ENCODE results near the gene RGS9.
"Not testable (repeated sequence)": the region's sequence is repeated elsewhere in the genome, so short reads cannot be mapped to it uniquely, and the experiment has no call there.

RGS9 gene

DNA sequence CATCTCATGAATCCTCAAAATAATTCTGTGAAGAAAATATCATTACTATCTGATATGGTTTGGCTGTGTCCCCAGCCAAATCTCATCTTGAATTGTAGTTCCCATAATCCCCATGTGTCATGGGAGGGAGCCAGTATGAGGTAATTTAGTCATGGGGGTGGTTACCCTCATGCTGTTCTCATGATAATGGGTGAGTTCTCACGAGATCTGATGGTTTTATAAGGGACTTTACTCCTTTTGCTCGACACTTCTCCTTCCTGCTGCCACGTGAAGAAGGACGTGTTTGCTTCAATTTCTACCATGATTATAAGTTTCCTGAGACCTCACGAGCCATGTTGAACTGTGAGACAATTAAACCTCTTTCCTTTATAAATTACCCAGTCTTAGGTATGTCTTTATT lies 20.7 kb upstream of the RGS9 start:
- not testable (repeated sequence) for DNase-seq

DNA sequence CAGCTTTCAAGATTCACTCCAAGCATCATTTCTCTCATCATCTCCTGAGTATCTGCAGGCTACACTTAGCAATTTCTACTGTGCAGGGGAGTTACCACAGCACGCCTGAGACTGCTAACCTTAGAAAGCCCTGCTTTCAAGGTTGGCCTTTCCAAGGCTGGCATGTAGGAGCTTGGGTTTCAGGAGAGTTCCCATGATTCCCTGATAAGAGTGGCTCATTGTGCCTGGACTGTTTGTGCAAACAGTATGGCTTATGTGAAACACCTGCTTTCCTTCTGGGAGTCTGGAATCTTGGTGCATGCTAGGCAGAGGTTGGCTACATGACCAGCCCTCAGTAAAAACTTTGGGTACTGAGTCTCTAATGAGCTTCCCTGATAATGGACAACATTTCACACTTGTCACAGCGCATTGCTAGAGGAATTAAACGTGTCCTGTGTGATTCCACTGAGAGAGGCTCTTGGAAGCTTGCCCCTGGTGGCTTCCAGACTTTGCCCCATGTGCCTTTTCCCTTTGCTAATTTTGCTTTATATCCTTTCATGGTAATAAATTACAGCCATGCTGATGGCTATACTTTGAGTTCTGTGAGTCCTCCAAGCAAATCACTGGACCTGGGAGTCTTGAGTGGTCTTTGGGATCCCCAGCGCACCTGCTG lies 19.7 kb upstream of the RGS9 start:
- DNase-seq: no peak

DNA sequence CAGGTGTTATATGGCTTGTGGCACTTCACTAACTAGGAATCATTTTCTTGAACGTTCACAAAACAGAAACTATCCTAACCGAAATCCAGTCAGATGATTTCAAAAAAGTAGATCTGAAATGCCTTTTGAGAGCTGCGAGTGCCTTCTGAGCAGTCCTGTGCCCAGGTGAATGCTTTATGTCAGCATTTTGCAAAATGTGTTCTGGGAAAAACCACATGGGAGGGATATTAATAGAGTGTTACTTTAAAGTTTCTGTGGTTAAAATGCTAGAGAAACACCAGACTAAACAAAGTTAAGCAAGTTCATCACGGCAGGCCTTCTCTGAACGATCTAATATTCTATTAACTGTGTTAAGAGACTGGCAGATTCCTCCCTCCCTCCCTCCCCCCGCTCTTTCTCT lies 15.8 kb upstream of the RGS9 start:
- DNase-seq: no peak

DNA sequence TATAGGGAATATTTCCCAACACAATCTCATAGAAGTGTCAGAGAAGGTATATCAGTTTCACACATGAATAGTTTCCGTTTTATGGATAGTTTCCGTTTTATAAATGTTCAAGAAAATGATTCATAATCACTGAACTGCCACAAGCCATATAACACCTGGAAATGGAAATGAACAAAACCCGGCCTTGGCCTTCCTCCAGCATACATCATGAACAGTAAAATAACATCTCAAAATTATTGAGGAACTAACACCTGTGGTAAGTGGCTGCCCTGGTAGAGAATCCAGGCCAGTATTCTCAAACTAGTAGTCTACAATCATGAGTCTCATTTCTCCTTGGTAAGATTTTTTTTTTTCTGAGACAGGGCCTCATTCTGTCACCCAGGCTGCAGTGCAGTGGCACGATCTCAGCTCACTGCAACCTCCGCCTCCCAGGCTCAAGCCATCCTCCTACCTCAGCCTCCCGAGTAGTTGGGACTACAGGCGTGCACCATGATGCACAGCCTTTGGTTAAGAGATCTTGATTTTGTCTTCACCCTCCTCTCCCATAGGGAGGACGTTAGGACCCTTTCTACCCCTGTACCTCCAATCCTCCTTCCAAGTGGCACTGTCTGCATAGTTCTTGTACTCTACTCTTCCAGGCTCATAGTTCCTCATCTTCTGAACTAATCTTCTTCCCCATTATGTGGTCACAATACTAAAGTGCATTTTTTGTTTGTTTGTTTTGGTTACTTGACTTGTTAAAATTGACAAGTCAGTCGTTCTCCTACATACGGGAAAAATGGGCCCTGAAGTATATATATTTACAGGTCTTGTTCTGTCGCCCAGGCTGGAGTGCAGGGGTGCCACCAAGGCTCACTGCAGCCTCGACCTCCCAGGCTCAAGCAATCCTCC lies 15.0 kb upstream of the RGS9 start:
- no peak for DNase-seq

DNA sequence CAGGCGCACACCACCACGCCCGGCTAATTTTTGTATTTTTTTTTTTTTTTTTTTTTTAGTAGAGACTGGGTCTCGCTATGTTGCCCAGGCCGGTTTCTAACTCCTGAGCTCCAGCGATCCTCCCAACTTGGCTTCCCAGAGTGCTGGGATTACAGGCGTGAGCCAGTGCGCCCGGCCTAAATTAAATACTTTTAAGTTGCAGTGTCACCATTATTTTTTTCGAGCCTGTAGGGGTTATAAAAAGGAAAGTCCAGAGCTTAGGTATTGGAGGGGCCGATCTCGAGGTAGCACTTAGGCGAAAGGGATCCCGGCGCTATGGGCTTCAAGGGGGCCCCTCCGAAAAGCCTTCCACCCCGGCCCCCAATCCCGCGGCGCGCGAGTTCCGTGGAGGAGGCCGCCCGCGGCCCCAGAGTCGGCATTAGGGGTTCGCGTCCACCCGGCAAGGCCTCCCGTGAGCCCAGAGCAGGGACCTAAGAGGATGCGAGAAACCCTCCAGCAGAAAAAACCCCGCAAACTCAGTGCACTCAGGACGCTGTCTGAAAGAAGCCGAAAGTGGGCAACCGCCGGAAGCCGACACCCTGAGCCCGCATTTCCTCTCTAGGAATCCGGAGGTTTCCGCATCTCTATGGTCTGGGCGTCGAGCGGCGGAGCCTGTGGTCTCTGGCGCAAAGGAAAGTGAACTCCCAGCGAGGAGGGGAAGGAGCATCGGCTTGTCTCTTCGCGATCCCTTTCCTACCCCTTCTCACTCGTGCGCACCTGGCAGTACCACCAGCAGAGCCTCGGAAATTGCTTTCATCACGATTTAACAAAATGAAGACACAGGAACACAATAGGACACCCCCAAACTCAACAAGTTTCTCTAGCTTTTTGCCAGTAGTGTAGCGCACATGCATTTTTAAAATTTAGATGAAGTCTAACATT lies 14.1 kb upstream of the RGS9 start:
- DNase-seq: peak; percentile 74

DNA sequence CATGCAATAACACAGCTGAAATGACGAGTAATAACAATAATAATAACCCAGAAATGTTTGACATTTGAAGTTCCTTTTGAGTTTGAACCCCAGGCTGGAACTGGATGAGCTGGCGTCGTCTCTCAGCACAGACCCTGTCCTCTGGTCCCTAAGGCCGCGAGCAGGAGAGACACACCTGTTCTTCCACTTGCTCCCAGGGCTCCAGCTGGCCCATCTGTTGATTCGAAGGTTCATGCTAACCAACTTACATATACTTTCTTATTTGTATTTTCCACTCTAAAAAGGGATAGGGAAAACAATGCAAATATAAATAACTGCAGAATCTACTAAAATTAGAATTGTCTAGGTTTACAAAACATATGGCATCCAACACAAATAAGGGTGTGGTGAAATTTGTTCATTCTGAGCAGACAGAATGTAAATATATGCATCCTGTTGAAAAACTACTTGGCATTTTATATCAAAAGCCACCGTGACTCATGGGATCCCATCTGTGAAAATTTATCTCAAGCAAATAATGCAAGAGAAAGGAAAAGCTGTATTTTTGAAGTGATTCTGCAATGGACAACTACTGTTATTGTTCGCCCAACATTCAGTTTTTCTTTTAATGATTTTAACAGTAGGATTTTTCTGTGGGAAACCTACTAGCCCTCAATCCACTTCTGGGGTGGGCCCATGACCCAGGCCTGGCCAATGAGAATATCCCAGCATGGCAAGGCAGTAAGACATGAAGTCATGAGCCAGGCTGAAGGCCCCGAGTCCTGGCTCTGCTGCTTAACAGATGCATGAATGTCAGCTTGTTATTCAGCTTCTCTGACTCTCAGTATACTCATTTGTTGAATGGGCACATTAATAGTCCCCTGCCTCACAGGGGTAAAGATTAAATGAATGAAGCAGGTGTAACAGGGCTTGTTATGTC lies 13.2 kb upstream of the RGS9 start:
- DNase-seq: no peak

DNA sequence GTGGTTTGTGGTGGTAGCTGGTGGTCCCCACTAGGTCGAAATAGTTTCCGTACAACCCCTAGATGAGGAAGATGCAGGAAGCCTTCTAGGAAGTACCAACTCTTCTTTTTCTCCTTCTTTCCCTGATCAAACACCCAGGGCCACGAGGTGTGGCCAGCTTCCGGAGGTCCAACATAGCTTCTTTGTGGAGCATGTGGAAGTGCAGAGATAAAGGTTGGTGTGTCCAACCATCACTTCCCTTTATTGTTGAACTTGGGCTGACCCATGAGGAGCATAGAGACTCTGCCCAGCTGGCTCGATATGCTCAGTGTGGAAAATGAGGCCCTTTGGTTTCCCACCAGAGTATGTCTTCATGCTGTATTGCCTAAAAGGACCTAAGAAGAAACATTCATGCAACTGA lies 6.3 kb upstream of the RGS9 start:
- no peak for DNase-seq

DNA sequence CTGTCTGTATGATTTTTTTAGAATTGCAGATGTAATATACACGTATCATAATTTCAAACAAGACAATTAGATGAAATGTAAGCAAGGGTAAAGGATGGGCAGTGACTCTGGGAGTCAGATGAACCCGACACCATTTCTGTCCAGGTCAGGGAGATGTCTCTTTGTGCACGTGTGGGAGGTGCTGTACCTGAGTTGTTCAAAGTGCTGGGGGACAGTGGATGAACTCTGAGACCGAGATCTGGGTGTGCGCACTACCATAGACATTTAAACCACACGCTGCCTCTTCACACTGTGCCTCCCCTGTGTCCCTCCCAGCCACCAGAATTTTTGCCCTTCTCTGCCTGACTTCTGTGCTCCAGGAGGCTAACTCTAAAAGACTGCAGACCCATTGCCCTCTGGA lies 5.9 kb upstream of the RGS9 start:
- DNase-seq: no peak

DNA sequence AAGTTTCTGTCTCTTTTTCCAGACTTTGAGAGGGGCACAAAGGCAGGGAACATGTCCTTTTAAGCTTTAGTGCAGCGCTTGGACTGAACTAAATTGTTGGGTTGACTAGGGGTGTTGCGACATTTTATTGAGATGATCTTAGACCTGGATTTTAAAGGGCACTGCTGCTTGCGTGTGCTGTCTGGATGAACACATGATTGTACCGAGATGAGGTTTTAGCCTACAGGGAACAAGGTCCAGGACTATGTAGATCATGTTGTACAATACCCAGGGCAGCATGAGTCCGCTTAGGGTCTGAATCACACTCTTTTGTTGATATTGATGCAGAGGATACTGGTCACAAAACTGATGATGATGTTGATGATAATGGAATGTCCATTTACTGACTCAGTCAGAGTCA lies 5.2 kb upstream of the RGS9 start:
- no peak for DNase-seq

DNA sequence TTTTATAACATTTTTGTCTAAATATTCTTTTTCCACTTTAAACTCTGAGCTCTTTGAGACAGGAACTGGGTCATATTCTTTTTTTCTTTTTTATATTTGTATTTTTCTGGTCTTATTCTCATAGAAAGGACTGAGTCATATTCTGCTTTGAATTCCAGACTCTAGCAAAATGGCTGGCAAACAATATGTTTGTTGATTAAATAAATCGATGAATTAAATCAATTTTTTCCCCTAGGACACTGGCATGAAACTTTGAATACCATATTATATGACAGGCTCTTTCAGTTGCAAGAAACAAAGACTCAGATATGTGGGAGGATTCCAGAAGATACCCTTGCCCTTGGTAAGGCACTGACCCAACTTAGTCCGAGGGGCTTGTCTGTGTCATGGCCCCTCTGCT lies 3.1 kb upstream of the RGS9 start:
- no peak for DNase-seq

DNA sequence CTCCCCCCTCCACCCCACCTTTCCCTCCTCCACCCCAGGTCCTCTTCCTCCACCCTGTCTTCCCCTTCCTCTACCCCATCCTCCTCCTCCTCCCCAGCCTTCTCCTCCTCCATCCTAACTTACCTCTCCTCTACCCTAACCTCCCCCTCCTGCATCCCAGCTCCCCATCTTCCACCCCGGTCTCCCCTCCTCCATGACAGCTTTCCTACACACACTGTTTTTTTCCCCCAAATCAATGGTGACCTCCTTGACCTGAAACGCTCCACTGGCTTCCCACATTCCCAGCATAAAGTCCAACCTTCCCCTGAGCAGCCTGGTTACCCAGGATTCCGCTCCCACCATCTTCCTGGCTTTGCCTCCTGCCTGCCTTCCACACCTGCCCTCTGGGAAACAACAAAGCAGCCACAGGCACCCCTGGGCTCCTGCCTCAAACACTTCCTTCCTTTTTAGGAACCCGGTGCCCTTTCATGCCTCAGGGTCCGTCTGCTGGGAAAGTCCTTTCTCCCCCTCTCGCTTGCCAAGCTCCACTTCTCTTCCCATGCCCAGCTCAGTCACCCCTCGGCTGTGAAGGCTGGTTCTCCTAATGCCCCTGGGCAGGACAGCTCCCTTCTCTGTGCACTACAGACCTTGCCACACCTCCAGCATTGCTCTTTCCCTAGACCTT lies 2.1 kb downstream of the RGS9 start:
- no peak for DNase-seq

DNA sequence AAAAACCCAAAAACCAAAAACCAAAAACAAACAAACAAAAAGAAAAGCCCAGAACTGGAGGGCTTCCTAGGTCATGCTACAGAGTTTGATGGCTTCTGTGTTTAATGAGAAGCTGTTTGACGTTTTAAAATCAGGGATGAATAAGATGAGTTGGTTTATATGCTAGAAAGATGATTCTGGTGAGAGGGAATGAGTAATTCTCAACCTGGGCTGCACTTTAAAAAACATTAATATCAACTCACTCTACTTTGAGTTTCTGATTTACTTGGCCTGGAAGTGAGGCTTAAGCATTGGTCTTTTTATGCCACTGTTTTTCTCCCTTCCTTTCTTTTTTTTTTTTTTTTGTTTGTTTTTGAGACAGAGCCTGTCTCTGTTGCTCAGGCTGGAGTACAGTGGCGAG lies 5.1 kb downstream of the RGS9 start:
- DNase-seq: no peak

DNA sequence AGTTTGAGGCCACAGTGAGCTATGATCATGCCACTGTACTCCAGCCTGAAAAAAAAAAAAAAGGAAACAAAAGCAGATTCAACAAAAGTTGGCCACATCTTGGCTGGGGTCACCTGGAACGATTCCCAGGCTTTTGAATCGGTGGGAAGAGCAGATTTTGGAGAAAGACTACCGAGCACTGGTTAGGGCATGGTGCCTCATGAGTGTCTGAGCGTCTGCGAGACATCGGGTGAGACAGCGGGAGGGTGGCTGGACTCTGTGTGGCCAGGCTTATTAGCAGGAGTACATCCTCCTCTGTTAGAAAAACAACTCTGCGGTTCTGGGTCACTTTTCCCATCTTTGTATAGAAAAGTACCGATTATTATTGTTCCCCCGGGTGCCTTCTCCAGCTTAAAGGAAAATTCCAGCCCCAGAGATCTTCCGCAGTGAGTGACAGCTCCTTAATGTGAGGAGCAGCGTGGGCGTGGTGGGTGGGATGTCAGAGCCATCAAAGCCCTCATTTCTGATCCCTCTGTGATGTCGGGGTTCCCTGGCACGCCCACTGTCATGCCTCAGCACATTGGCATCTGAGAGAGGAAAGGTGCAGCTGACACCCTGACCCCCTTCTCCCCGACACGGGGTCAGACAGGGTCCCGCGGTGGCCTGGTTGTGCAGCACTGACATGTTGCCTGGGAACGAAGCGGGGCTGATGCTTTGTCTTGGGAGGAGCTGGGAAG lies 6.9 kb downstream of the RGS9 start:
- no peak for DNase-seq

DNA sequence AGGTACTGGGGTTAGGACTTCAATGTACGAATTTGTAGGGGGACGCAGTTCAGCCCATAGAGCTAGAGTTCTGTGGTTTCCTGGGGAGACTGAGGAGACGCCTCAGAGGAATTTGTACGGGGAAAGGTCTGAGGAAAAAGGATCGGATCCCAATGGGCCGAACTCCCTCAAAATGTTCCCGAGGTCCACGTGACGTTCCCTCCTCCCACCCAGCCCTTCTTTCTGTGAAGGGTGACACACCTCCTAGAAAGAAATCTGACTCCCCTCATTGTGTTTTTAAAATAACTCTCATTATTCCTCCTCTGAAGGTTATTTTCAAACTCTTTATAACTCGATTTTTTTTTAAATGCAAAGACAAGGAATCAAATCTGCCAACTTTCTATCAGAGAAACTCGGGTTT lies 8.6 kb downstream of the RGS9 start:
- no peak for DNase-seq

DNA sequence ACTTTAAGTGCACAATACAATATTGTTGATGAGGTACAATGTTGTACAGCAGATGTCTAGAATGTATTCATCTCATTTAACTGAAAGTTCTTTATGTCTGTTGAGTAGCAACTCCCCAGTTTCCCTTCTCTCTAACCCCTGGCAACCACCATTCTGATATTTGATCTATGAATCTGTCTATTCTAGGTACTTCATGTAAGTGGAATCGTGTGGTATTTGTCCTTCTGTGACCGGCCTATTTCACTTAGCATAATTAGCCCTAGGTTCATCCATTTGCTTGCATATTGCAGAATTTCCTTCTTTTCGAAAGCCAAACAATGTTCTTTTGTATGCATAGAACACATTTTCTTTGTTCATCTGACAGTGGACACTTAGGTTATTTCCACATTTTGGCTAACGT lies 10.8 kb downstream of the RGS9 start:
- DNase-seq: no peak

DNA sequence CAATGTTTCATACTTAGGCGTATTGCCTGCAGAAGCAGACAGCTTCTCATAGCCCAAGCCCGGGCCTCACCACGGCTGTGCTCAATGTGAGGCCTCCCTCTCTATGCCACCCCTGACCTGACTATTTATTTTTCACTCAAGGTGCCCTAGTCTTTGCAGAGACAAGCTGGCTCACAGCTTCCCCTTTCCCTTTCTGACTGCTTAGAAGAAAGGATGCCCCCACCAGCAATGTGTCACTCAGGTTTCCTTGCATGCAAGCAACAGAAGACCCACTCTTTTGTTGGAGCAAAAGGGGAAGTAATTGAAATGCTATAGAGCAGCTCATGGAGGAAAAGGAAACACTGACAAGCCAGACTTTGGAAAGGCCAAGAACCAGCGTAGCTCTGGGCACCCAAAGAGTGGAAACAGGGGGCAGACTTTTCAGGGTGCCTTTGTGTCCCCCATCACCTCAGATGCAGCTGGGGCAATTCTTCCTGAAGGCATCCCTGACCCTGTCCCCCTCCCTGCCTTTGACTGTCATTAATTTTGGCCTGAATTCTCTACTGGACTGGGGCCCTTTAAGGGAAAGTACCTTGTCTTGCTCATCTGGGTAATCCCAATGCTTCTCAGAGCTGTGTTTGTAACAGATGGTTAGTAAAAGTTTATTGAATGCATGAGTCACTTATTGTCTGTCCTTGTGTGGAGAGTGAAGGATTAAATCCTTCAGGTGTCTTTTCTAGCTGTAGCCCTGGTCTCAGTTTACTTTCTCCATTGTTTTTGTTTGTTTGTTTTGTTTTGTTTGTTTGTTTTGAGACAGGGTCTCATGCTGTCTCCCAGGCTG lies 17.8 kb downstream of the RGS9 start:
- DNase-seq: no peak

DNA sequence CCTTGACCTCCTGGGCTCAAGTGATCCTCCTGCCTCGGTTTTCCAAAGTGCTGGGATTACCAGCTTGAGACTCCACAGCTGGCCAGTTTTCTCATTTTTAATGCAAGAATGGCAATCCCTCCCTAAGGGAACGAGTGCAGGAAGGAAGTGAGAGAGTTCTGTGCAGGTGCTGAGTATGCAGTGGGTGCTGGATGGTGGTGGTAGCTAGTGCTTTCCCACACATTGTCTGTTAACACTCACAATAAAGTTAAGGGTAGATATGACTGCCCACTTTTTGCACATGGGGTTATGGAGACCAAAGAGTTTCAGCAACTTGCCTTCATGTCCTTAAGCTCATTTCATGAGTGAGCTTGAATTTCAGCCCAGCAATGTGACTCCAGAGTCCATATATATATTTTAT lies 18.5 kb downstream of the RGS9 start:
- no peak for DNase-seq

DNA sequence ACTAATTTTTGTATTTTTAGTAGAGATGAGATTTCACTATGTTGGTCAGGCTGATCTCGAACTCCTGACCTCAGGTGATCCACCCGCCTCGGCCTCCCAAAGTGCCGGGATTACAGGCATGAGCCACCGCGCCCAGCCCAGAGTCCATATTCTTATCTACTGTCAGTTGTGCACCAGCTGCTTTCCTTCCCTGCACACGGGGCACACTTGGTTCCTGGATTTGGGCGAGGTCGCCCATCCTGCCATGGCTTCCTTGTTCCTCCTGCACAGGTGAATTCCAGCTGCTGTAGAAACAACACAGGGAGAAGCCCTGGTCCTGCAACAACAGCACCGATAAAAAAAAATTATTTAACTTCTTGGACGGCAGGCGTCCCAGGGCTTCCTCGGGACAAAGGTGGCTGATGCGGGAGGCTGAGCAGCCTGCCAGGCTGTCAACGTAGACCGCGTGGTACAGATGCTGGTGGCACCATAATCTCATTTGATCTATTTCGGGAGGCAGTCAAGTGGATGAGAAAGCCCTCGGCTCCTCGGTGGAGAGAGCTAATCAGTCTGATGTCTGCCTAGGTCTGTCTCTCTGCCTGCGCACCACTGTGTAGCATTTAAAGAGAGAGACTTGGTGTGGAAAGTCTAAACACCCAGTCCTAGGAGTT lies 19.1 kb downstream of the RGS9 start:
- DNase-seq: no peak

DNA sequence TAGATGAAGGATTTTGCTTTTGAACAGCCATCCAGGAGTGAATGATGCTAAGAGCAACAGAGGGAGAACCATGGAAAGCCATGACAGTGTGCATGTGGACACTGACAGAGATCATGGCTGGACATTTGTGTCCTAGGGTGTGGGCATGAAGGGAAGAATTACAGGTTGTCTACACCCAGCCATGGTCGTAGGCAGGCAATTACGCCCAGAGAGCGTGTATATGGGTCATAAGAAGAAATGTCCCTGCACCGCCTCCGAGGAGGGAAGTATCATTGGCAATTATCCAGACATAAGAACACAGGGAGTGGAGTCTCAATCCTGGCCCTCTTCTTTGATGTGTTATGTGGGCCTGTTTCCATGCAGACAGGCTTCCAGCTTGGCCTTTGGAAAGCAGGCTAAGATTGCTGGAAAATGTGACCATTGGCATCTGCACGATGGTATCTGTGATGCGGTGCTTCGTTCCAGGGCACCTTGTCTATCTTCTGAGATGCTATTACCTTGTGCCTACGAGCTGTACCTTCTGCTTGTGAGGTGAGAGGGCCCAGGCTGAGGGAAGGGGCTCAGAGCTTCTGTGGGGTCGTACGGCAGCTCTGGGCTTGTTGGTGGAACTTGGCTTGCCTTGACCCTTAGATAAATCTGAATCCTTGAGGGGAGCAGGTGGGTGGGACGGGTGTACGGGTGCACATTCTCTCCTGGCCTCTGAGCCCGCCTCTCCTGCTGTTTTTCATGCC lies 19.8 kb downstream of the RGS9 start:
- no peak for DNase-seq
